Kidney capillary endothelial cell (primary cell): ENCODE measurements around the gene PITPNC1.

Experiments used
- DNase-seq: peaks from one replicate; pipeline ENCODE4 v3.0.0-alpha.2; 2018; ENCODE audit warnings: low spot score

The PITPNC1 gene

GRCh38 chr17:67554634-67555033, 177.6 kb downstream of the PITPNC1 start:
- DNase-seq = no peak

GRCh38 chr17:67555855-67556254, 178.8 kb downstream of the PITPNC1 start:
- no peak for DNase-seq

GRCh38 chr17:67557052-67557845, 180.2 kb downstream of the PITPNC1 start:
- no peak for DNase-seq

DNA sequence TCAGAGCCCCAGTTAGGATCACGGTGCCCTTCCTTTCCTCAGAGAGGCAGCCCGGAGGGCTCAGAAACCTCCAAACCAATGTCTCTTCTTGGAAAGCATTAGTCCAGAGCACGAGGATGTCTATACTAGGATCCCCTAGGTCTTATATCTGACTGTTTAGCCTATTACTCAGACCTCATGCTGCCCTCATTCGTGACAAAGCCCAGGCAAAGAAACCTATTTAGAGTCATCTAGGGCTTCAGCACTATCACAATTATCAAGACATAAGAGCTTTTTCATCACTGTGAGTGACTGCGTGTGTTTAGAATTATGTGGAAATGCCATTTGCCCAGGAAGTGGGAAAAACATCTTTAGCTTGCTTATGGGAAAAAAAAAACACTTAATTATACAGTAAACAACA, 180.8 kb downstream of the PITPNC1 start:
- DNase-seq = peak; percentile 15

DNA sequence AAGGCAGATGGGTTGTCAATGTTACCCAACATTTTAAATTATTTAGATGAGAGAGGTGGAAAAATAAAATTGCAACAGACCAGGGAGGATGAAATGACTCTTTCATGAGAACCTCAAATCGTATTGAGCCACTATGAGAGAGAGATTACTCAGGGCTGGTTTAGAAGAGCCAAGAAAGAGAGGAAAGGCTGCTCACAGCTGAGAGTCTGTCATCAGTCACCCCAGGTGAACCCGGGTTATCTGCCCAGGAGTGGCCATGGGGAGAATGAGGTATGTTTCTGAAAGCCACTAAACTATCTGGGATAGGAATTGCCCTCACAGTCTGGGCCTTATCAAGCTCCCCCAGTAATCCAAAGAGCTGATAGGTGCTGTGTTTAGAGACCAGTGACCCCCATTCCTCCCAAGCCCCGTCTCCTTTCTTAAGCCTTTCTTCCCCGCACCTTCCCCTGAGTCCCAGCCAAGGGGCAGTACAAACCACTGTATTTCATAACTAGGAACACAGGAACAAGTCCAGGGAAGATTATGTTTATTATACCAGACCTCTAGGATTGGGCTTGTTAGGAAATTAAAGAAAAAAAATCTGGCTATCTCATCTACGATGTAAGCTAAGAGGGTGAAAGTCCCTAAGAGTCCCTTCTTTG, 181.8 kb downstream of the PITPNC1 start:
- DNase-seq = no peak

DNA sequence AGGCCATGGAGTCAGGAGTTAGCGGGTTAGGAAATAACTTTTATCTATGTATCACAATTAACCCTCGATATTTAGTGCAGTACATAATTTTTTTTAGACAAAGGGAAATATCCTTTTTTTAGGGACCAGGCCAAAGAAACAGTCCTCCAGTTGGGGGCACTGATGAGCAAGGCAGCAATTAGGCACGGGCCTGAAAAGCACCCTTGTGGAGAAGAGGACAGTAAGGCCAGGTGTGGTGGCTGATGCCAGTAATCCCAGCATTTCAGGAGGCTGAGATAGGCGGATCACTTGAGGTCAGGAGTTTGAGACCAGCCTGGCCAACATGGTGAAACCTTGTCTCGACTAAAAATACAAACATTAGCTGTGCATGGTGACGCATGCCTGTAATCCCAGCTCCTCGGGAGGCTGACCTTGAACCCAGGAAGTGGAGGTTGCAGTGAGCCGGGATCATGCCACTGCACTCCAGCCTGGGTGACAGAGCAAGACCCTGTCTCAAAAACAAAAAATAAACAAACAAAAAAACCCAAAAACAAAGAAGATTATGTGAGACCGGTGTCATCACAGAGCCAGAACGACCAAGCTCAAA, 182.4 kb downstream of the PITPNC1 start:
- DNase-seq = no peak

GRCh38 chr17:67562005-67562404, 184.9 kb downstream of the PITPNC1 start:
- DNase-seq = no peak

GRCh38 chr17:67563692-67564228, 186.7 kb downstream of the PITPNC1 start:
- no peak for DNase-seq

DNA sequence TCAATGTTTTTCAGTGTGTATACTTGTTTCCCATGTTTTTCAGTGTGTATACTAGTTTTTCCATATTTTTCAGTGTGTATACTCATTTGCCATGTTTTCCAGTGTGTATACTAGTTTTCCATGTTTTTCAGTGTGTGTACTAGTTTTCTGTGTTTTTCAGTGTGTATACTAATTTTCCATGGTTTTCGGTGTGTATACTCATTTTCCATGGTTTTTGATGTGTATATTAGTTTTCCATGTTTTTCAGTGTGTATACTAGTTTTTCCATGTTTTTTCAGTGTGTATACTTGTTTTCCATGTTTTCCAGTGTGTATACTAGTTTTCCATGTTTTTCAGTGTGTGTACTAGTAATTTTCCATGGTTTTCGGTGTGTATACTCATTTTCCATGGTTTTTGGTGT, 188.0 kb downstream of the PITPNC1 start:
- DNase-seq = no peak

- peak; percentile 33 for DNase-seq
Measured at GRCh38 chr17:67566656-67567055, 189.6 kb downstream of the PITPNC1 start.

DNA sequence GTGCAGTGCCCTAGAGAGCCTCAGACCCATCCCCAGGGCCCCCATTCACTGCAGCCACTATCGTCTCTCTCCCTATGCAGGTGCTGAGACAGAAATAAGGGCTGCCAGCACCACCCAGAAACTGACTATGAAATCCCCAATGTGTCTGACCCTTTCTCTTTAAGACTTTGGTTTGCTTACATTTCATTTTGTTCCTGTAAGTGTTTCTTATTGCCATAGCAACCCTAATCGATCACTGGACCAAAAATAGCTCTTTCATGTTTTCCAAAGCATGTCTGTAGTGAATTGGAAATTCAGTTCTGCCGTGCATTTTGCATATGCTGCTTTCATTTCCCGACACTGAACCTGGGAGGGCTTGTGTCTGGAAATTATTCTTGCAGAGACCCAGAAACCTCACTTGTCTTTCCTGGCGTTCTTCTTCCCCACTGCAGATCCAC, 192.0 kb downstream of the PITPNC1 start:
- DNase-seq = no peak

GRCh38 chr17:67569873-67570272, 192.8 kb downstream of the PITPNC1 start:
- DNase-seq = no peak

DNA sequence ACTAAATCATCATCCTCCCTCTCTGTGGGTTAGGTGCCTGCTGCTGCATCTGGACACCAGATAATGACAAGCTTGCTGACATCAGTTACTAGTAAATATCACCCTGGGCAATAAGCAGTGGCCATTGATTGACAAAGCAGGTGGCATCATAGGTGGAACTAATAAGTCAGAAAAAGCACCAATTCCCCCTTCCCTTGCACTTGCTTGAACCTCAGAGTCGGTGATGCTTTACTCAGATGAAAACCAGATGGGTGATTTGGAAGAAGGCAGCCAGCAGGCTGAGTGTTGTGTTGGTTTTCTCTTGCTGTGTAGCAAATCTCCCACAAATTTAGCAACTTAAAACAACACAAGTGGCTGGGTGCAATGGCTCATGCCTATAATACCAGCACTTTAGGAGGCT, 193.7 kb downstream of the PITPNC1 start:
- DNase-seq = no peak

DNA sequence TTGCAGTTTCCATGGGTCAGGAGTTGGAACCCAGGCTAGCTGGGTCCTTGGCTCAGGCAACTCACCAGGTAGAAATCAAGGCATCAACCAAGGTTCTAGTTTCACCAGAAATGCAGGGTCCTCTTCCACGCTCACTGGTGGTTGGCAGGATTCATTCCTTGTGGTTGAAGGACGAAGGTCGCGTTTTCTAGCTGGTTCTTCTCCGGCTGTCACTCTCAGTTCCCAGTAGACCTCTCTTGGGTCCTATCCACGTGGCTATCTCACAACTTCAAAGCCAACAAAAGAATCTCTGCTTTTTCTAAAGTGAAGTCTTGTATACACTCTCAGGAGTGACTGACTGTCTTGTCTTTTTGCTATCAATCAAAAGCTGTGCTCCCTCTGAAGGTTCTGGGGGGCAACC, 194.4 kb downstream of the PITPNC1 start:
- no peak for DNase-seq

- no peak for DNase-seq
Measured at GRCh38 chr17:67573987-67574657, 197.0 kb downstream of the PITPNC1 start.

DNA sequence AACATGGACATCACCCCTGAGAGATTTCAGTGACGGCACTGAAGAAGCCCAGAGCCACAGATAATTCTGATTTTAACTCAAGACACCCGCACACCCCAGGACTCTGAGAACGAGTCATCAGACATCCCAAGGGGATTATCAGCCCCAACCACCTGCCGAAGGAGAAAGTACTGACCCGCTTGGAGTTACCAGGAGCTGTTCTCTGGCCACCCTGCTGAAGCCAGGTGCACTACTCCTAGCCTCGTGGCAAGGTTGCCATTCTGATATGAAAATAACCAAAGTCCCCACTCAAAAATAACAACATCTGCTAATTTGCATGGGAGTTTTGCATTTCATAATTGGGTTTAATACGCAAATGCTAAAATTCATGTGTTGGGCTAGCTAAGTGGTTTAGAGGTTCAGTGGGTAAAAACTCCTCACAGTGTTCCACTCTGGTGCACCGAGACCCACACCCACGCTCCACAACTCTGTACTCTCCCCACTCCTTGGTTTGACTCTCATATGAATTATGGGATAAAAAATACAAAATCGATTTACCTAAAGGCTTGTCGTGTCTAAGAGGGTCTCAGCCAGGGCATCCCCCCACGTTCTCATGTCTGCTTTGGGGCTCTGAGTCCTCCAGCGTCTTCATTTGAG, 197.7 kb downstream of the PITPNC1 start:
- no peak for DNase-seq

DNA sequence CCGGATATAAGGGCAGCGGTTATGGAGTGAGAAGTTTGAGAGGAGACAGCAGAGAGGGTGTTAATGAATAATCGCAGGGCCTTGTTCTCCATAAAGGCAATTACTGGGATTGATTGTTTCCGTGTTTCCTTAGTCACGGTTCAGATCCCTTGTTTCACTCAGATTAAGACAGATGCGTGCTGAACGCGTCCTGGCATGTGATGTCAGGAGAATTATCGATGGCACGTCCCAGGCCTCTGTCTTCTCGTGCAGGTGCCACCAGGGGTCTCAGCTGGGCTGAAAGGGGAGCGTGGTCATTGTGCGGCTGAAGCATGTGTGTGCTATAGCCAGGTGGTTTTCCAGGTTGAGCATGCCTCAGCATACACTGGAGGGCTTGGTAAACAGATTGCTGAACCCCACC, 198.2 kb downstream of the PITPNC1 start:
- DNase-seq = no peak

DNA sequence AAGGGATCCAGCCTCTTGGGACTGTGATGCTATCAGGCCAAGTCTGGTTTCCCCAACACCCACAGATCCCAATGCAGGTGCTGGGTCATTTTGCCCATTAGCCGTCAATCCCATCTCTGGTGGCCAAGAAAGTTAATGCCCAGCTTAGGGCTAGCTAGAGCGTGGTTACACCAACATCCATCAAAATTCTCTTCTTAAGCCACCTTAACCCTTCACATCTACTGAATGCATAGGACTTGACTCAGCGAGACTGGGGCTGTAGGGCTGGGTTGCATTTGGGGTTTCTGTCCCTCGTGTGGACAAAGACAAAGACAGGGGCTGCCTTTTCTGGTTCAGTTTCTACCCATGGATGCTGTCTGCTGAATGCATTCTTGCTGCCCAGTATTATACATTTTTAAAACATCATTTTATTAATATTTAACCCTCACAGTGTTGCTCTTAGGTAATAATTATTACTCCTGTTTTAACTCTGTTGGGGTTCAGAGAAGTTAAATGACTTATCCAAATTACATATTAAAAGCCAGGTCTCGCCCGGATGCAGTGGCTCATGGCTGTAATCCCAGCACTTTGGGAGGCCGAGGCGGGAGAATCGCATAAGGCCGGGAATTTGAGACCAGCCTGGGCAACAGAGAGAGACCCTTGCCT, 199.5 kb downstream of the PITPNC1 start:
- no peak for DNase-seq

GRCh38 chr17:67577429-67578141, 200.5 kb downstream of the PITPNC1 start:
- DNase-seq = peak; percentile 29

- DNase-seq = peak; percentile 45
Measured at GRCh38 chr17:67578142-67578457, 201.0 kb downstream of the PITPNC1 start.
